ENCODE results near the gene CHN2. TPM values are rescaled to one million over a fixed set of nuclear protein-coding genes. Genes with fewer than 3 reads are reported as not detected.
A peak's percentile ranks its signal among the peaks of the same experiment; 100 is the strongest.

CHN2 gene
- total RNA-seq, 1 donor from 2014 or later: 0.33 TPM

DNA sequence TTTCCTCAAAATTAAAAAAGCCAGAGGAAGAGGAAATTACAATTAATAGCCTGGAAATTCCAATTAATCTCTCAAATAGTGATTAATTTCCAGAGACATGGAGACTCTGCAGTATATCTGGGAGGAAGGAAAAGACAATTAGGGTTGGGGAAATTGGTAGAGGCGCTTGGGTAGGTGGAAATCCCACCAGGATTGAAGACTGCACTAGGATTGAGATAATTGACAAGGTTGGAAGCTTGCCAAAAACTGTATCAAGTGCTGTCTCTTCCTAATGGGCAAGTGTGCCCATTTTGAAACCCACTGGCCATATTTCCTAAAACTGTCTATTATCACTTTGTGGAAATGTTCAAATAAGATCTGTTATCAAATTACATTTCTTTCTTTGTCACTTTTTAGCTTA is 21.6 kb downstream of the CHN2 start:
- Mint-ChIP-seq H3K4me1 (no peaks in the 10 kb centered on the region), H3K27me3 (peaks cover 6% of the 10 kb centered on the region), H3K27ac (no peak overlapping the region), H3K4me3 (no peak overlapping the region), H3K9me3 (no peaks in the 10 kb centered on the region), H3K36me3 (ENCODE audit: low read depth) (no peaks in the 10 kb centered on the region)
- intact Hi-C loops (cut with micrococcal nuclease): no loop called here
- no peak for DNase-seq

DNA sequence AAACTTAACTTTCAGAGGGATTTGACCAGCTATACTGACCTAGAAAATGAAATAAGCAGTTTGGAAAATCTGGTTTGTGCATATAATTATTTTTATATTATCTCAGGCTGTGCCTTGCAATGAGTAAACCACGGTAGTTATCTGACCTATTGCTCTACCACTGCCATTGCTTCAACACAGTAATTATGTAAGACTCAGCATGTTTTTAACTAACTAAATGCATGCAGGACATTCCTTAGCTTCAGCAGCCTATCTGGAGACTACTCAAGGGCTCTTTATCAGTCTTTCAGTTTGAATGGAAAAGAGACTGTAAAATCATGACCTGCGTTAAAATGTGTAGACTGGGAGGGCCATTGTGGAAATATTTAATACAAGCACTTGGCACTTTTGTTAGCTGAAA is 22.5 kb downstream of the CHN2 start:
- intact Hi-C loops (cut with micrococcal nuclease): no loop called here

DNA sequence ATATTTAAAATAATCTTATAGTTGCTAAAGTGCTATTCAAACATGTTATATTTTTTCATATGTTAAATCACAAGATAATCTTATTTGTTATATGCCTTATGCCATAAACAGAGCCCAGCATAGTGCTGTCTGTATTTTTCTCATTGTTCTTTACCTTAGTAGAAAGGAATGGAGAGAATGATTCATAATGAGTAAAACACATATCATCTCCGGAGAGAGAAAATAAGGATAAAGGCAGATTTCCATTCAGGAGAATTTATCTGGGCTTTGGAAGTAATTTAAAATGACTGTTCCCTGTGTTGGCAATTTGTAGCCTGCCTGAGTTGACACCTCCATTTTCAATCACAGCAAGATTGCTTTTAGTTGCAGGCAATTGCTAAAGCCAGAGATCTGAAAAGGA is 30.2 kb downstream of the CHN2 start:
- Mint-ChIP-seq H3K27ac (no peak overlapping the region), H3K27me3 (peaks cover 3% of the 10 kb centered on the region), H3K4me1 (no peaks in the 10 kb centered on the region), H3K36me3 (ENCODE audit: low read depth) (no peaks in the 10 kb centered on the region), H3K4me3 (no peak overlapping the region), H3K9me3 (no peaks in the 10 kb centered on the region)
- DNase-seq: no peak
- intact Hi-C loops (cut with micrococcal nuclease): no loop called here

More for the DNA sequence above, 22.5 kb downstream of the CHN2 start:
- H3K4me1 Mint-ChIP-seq: no peaks in the 10 kb centered on the region
- H3K27ac Mint-ChIP-seq: no peak overlapping the region
- H3K27me3 Mint-ChIP-seq: peaks cover 9% of the 10 kb centered on the region
- no peak for DNase-seq
- H3K36me3 Mint-ChIP-seq (ENCODE audit: low read depth): no peaks in the 10 kb centered on the region
- H3K4me3 Mint-ChIP-seq: no peak overlapping the region
- no peaks in the 10 kb centered on the region for H3K9me3 Mint-ChIP-seq

GRCh38 chr7:29228289-29229011 is 33.9 kb downstream of the CHN2 start:
- intact Hi-C loops (cut with micrococcal nuclease): no loop called here
- no peaks in the 10 kb centered on the region for H3K4me1 Mint-ChIP-seq

GRCh38 chr7:29229066-29229465 is 34.5 kb downstream of the CHN2 start:
- no peak for DNase-seq
- intact Hi-C loops (cut with micrococcal nuclease): no loop called here
- H3K36me3 Mint-ChIP-seq (ENCODE audit: low read depth): no peaks in the 10 kb centered on the region
- H3K9me3 Mint-ChIP-seq: no peaks in the 10 kb centered on the region
- no peaks in the 10 kb centered on the region for H3K4me1 Mint-ChIP-seq
- no peak overlapping the region for H3K27ac Mint-ChIP-seq
- H3K4me3 Mint-ChIP-seq: no peak overlapping the region
- peaks cover 4% of the 10 kb centered on the region for H3K27me3 Mint-ChIP-seq

More at GRCh38 chr7:29228289-29229011, 33.9 kb downstream of the CHN2 start:
- Mint-ChIP-seq H3K27ac (no peak overlapping the region), H3K27me3 (peaks cover 4% of the 10 kb centered on the region), H3K4me3 (no peak overlapping the region), H3K9me3 (no peaks in the 10 kb centered on the region), H3K36me3 (ENCODE audit: low read depth) (no peaks in the 10 kb centered on the region)
- no peak for DNase-seq

DNA sequence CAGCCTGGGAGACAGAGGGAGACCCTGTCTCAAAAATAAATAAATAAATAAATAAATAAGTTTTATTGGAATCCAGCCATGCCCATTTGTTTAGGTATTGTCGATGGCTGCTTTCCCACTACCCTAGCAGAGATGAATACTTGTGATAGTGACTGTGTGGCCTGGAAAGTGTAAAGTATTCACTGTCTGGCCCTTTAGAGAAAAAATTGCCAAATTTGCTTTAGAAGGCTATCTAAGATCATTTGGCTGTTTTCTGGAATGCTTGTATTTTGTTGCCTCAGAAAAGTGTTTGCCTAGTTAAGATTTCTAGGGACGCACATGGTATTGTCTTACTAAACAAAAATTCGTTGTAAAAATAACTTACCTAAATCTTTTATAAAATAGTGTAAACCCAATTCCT is 35.4 kb downstream of the CHN2 start:
- Mint-ChIP-seq H3K4me1 (peaks cover 2% of the 10 kb centered on the region), H3K27me3 (peaks cover 4% of the 10 kb centered on the region), H3K27ac (no peak overlapping the region), H3K9me3 (no peaks in the 10 kb centered on the region), H3K4me3 (no peak overlapping the region), H3K36me3 (ENCODE audit: low read depth) (no peaks in the 10 kb centered on the region)
- intact Hi-C loops (cut with micrococcal nuclease): no loop called here
- DNase-seq: no peak

GRCh38 chr7:29230871-29231345 is 36.3 kb downstream of the CHN2 start:
- H3K36me3 Mint-ChIP-seq (ENCODE audit: low read depth): no peaks in the 10 kb centered on the region
- no peak for DNase-seq
- intact Hi-C loops (cut with micrococcal nuclease): no loop called here
- H3K27ac Mint-ChIP-seq: no peak overlapping the region
- H3K27me3 Mint-ChIP-seq: peaks cover 4% of the 10 kb centered on the region
- no peak overlapping the region for H3K4me3 Mint-ChIP-seq
- peaks cover 2% of the 10 kb centered on the region for H3K4me1 Mint-ChIP-seq
- H3K9me3 Mint-ChIP-seq: no peaks in the 10 kb centered on the region

GRCh38 chr7:29231671-29232232 is 37.2 kb downstream of the CHN2 start:
- Mint-ChIP-seq H3K4me3 (no peak overlapping the region), H3K27ac (no peak overlapping the region), H3K27me3 (peaks cover 9% of the 10 kb centered on the region), H3K4me1 (peaks cover 2% of the 10 kb centered on the region), H3K9me3 (no peaks in the 10 kb centered on the region), H3K36me3 (ENCODE audit: low read depth) (no peaks in the 10 kb centered on the region)
- no peak for DNase-seq
- intact Hi-C loops (cut with micrococcal nuclease): no loop called here

- Mint-ChIP-seq H3K4me1 (peaks cover 2% of the 10 kb centered on the region), H3K36me3 (ENCODE audit: low read depth) (no peaks in the 10 kb centered on the region), H3K4me3 (no peak overlapping the region), H3K27me3 (peaks cover 18% of the 10 kb centered on the region), H3K9me3 (no peaks in the 10 kb centered on the region), H3K27ac (no peak overlapping the region)
- no peak for DNase-seq
- intact Hi-C loops (cut with micrococcal nuclease): no loop called here
Observed at GRCh38 chr7:29234438-29234837, 39.9 kb downstream of the CHN2 start.

DNA sequence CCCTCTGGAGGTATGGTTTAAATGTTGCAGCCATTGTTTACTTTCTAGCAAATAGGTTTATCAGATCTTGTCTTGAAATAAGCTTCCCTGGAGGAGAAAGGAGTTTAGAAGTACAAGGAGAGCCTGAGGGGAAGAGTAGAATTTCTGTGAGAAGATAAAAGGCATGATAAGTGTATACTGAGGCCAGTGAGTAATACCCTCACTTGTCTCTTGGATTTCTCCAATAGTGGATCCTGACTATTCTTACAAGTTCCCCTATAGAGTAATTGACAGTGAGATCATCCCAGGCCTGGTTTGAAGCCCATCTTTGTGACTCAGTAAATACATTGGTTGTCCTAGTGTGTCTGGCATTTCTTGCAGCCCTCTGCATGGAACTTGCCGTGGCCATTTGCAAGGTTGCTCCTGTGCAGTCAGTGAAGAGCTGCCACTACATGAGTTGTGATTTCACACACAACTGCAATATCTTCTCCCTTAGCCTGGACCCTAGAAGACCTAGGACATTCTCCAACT is 41.6 kb downstream of the CHN2 start:
- H3K4me1 Mint-ChIP-seq: peaks cover 2% of the 10 kb centered on the region
- DNase-seq: no peak

GRCh38 chr7:29236649-29237048 is 42.1 kb downstream of the CHN2 start:
- H3K9me3 Mint-ChIP-seq: no peaks in the 10 kb centered on the region
- H3K36me3 Mint-ChIP-seq (ENCODE audit: low read depth): no peaks in the 10 kb centered on the region
- H3K27me3 Mint-ChIP-seq: peaks cover 26% of the 10 kb centered on the region
- H3K27ac Mint-ChIP-seq: no peak overlapping the region
- peaks cover 2% of the 10 kb centered on the region for H3K4me1 Mint-ChIP-seq
- no peak for DNase-seq
- no peak overlapping the region for H3K4me3 Mint-ChIP-seq
- intact Hi-C loops (cut with micrococcal nuclease): no loop called here

More for the DNA sequence above, 41.6 kb downstream of the CHN2 start:
- Mint-ChIP-seq H3K4me3 (no peak overlapping the region), H3K27me3 (peaks cover 26% of the 10 kb centered on the region), H3K36me3 (ENCODE audit: low read depth) (no peaks in the 10 kb centered on the region), H3K9me3 (no peaks in the 10 kb centered on the region), H3K27ac (no peak overlapping the region)
- intact Hi-C loops (cut with micrococcal nuclease): no loop called here

- Mint-ChIP-seq H3K4me3 (no peak overlapping the region), H3K27ac (no peak overlapping the region), H3K36me3 (ENCODE audit: low read depth) (no peaks in the 10 kb centered on the region), H3K27me3 (peaks cover 26% of the 10 kb centered on the region), H3K9me3 (no peaks in the 10 kb centered on the region), H3K4me1 (peaks cover 2% of the 10 kb centered on the region)
- DNase-seq: no peak
- intact Hi-C loops (cut with micrococcal nuclease): no loop called here
Observed at GRCh38 chr7:29237489-29237888, 42.9 kb downstream of the CHN2 start.

- Mint-ChIP-seq H3K4me3 (no peak overlapping the region), H3K27ac (no peak overlapping the region), H3K9me3 (no peaks in the 10 kb centered on the region), H3K4me1 (peaks cover 13% of the 10 kb centered on the region), H3K27me3 (peaks cover 27% of the 10 kb centered on the region), H3K36me3 (ENCODE audit: low read depth) (no peaks in the 10 kb centered on the region)
- DNase-seq: peak; percentile 65
- intact Hi-C loops (cut with micrococcal nuclease): loop anchor here (2.0 to 10.0 kb wide), 2 partner anchors 169 to 315 kb away; no protein-coding TSS in a partner anchor
Observed at GRCh38 chr7:29239638-29240037, 45.1 kb downstream of the CHN2 start.

DNA sequence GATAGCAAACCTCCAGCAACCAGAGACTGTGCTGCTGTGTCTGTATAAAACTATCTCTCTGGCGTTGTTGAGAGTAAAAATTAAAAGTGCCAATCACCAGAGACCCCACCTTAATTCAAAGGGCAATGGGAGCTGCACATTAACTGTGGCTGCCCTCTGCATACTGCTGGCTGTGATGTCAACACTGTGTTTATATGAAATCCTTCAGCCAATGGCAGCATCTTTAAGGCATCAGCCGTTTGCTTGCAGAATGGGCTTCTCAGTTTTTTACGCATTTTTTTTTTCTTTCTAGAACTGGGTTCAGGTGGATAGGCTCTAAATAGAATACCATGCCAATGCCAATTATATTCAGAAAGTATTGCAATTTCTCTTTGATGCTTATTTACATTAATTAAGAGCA is 47.7 kb downstream of the CHN2 start:
- peaks cover 26% of the 10 kb centered on the region for H3K27me3 Mint-ChIP-seq
- no peaks in the 10 kb centered on the region for H3K36me3 Mint-ChIP-seq (ENCODE audit: low read depth)
- H3K9me3 Mint-ChIP-seq: no peaks in the 10 kb centered on the region
- H3K27ac Mint-ChIP-seq: no peak overlapping the region
- intact Hi-C loops (cut with micrococcal nuclease): loop anchor here (10.0 kb wide), 1 partner anchor 317 kb away; no protein-coding TSS in a partner anchor
- H3K4me3 Mint-ChIP-seq: no peak overlapping the region
- DNase-seq: no peak
- peaks cover 14% of the 10 kb centered on the region for H3K4me1 Mint-ChIP-seq
